ENCODE results near the gene LAPTM5.

DNA sequence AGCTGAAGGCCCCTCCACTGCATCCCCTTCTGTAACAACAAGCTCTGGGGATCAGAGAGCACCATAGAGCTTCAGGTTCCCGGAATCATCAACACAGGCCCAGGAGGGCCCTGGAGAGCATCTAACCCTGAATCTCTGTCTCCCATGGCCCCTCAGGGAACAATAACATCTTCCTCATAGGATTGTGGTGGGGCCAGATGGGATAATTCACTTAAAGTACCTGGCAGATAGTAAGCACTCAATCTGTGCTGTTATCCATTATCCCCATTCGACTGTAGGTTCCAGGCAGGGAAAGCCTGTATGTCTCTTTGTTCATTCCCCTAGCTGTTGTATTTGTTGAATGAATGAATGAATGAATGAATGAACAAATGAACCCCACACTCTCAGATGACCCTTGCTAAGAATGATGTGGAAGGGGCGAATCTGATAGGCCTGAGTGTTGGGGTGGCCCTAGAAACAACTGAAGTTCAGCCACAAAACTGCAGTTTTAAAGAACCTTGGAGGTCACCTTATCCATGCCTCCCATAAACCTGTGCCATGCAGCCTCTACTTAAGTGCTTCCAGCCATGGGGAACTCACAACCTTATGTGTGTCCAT lies 14.5 kb downstream of the LAPTM5 start:
- TF ChIP-seq SUZ12 (IDR thresholded peaks at IDR 0.05), result no peak
- no peak for TF ChIP-seq FOXK2 (IDR thresholded peaks at IDR 0.05)
- no peak for TF ChIP-seq BHLHE40 (IDR thresholded peaks at IDR 0.05; ENCODE audit: borderline replicate concordance)
- no peak for TF ChIP-seq TARDBP (IDR thresholded peaks at IDR 0.05)

Data from HEK293T (cell line).